Testis (tissue), 3 donors: Measurements from ENCODE around the gene EIF4G2. TPM values are rescaled to one million over a fixed set of nuclear protein-coding genes. Genes with fewer than 3 reads are reported as not detected.

Source experiments
- DNase-seq: peaks from one replicate; pipeline ENCODE4 v3.0.0-alpha.2; 2019
- H3K27ac ChIP-seq, 2 donors: fragments of 200-600 bp; sonication (generic); one replicate each; pipeline ENCODE4 v1.5.1; 2019
- H3K27me3 ChIP-seq: fragments of 200-600 bp; sonication (generic); one replicate; pipeline ENCODE4 v1.5.1; 2019
- H3K36me3 ChIP-seq: fragments of 200-600 bp; sonication (generic); one replicate; pipeline ENCODE4 v1.5.1; 2017; ENCODE audit warnings: low read depth; ENCODE audit errors: missing control alignments
- H3K4me1 ChIP-seq: fragments of 200-600 bp; sonication (generic); one replicate; pipeline ENCODE4 v1.5.1; 2019
- H3K4me3 ChIP-seq, 2 donors: fragments of 200-600 bp; sonication (generic); one replicate each; pipeline ENCODE4 v1.5.1; 2017 to 2019
- H3K9me3 ChIP-seq: fragments of 200-600 bp; sonication (generic); one replicate; pipeline ENCODE4 v1.5.1; 2017
- CTCF ChIP-seq, 3 experiments: fragments of 450-650 bp in 2 of 3; fragments of 200-600 bp in 1 of 3; sonication (generic) in 1 of 3; IDR thresholded peaks; one replicate each; pipeline ENCODE4 v1.5.1; 2016 to 2019; ENCODE audit warnings: antibody characterized with exemption in 3 of 3, mild to moderate bottlenecking in 2 of 3, moderate library complexity in 1 of 3
- POLR2A ChIP-seq: fragments of 450-650 bp; IDR thresholded peaks from one replicate; pipeline ENCODE4 v1.6.1; 2017; ENCODE audit warnings: antibody characterized with exemption, mild to moderate bottlenecking, moderate library complexity
- WGBS, 2 donors: methylation state at CpG; one replicate each; pipeline ENCODE4 v1.1.5; 2018; 5-methylcytosine and 5-hydroxymethylcytosine counted together
- intact Hi-C: fragments of 100-400 bp; cut with DNase I; formaldehyde crosslinking; loops from one replicate; pipeline ENCODE4 v1.15.1; 2023; ENCODE audit warnings: low total_unique reads
- polyA plus RNA-seq: library from polyadenylated mRNA; stranded (reverse); fragments of 350-450 nt; fragmentation: Illumina TruSeq; extraction: RNeasy Lipid Tissue Mini Kit (QIAGEN cat#74804); gene quantifications from one replicate; pipeline ENCODE4 v1.2.3, GENCODE V29; 2014; ENCODE audit warnings: low read depth, low replicate concordance; ENCODE audit not compliant: insufficient read depth
- total RNA-seq, 2 donors: library from RNA; depleted of rRNA; stranded (reverse); fragments of >200 nt; gene quantifications; one replicate each; pipeline ENCODE4 v1.2.3, GENCODE V29; 2016

The EIF4G2 gene
- total and polyA plus RNA-seq, 3 donors from 2014 or later: 451 to 519 (median 501) TPM

- intact Hi-C loops: loop anchor here (5.0 kb wide), 1 partner anchor 48 kb away; the partner anchor contains the start of gene EIF4G2
- peaks cover 5% of the 10 kb centered on the region for H3K4me1 ChIP-seq
- H3K27ac ChIP-seq: no peak overlapping the region
Observed at GRCh38 chr11:10855295-10855694, 46.6 kb upstream of the EIF4G2 start.

DNA sequence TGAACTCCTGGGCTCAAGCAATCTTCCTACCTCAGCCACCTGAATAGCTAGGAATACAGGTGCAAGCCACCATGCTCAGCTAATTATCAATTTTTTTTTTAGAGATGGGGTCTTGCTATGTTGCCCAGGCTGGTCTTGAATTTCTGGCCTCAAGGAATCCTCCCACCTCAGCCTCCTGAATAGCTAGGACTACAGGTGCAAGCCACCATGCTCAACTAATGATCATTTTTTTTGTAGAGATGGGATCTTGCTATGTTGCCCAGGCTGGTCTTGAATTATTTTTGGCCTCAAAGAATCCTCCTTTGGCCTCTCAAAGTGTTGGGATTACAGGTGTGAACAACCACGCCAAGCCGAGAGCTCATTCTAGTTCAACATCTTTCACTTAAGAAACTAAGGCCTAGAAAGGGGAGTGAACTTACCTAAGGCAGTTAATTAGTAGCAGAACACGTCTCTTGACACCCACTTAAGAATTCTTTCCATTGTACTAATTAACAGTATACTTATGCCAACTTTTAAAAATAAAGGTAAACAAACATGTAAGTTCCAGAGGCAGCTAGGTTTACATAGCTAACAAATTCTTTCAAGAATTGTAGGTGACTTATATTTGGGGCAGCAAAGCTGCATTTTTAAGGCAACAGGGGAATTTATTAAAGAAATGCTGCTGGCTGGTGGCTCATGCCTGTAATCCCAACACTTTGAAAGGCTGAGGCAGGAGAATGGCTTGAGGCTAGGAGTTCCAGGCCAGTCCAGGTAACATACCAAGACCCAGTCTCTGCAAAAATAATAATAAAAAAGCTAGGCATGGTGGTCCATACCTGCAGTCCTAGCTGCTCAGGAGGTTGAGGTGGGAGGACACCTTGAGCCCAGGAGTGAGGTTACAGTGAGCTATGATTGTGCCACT lies 39.5 kb upstream of the EIF4G2 start:
- Histone ChIP-seq H3K27ac (no peak overlapping the region), H3K4me3 (no peak overlapping the region), H3K4me1 (no peaks in the 10 kb centered on the region), H3K36me3 (no peaks in the 10 kb centered on the region), H3K9me3 (no peaks in the 10 kb centered on the region), H3K27me3 (no peaks in the 10 kb centered on the region)
- TF ChIP-seq CTCF (IDR thresholded peaks at IDR 0.05): no peak
- TF ChIP-seq POLR2A: no peak
- no peak for DNase-seq
- intact Hi-C loops: no loop called here
- WGBS, 2 donors: 79 to 82% methylated on average over 3 of the region's 3 CpGs

More at GRCh38 chr11:10855295-10855694, 46.6 kb upstream of the EIF4G2 start:
- no peak overlapping the region for H3K4me3 ChIP-seq
- no peaks in the 10 kb centered on the region for H3K9me3 ChIP-seq
- no peaks in the 10 kb centered on the region for H3K27me3 ChIP-seq
- 93 to 97% methylated on average over 2 of the region's 2 CpGs for WGBS, 2 donors
- TF ChIP-seq CTCF (IDR thresholded peaks at IDR 0.05): no peak
- no peak for TF ChIP-seq POLR2A
- no peak for DNase-seq
- H3K36me3 ChIP-seq: no peaks in the 10 kb centered on the region

DNA sequence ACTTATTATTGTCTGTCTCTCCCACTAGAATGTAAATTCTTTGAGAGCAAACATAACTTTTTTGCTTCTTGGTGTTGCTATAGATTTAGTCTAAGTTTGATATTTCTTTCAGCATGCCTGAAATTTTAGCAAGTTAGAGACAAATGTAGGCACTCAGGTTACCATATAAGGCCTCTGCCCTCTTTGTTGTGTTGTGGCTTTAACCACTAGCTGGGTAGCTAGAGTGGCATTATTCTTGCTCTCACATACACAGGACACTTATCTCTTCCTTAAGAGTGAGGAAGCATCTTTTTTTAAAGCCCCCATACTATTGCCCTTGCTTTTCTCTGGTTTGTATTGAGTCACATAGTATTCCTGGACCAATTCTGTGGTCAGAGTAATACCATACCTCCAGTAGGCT lies 37.9 kb upstream of the EIF4G2 start:
- TF ChIP-seq POLR2A: no peak
- TF ChIP-seq CTCF (IDR thresholded peaks at IDR 0.05): no peak
- Histone ChIP-seq H3K27me3 (no peaks in the 10 kb centered on the region), H3K4me3 (no peak overlapping the region), H3K27ac (no peak overlapping the region), H3K36me3 (no peaks in the 10 kb centered on the region), H3K4me1 (no peaks in the 10 kb centered on the region), H3K9me3 (no peaks in the 10 kb centered on the region)
- intact Hi-C loops: no loop called here
- DNase-seq: no peak

DNA sequence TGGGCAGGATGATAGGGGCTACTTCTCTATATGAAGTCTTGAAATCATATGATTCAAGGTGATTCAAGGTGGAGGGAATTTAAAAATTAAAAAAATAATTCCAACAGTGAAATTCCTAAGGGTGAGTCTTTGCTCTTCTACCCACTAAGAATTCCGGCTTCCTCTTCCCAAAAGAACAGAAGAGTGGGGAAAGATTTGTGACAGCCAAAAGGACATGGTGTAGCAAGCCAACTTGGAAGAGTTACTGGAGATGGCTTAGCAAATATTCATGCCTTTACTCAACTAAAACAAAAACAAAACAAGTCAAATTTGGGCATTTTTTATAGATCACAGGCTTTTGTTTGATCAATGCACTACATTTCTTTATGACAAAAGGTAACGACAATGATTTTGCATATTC lies 36.9 kb upstream of the EIF4G2 start:
- no peak overlapping the region for H3K4me3 ChIP-seq
- DNase-seq: no peak
- H3K27me3 ChIP-seq: no peaks in the 10 kb centered on the region
- no peak overlapping the region for H3K27ac ChIP-seq
- 71 to 76% methylated on average over 2 of the region's 2 CpGs for WGBS, 2 donors
- H3K4me1 ChIP-seq: no peaks in the 10 kb centered on the region
- H3K36me3 ChIP-seq: no peaks in the 10 kb centered on the region
- intact Hi-C loops: no loop called here
- TF ChIP-seq CTCF (IDR thresholded peaks at IDR 0.05) (no peak), POLR2A (no peak)
- no peaks in the 10 kb centered on the region for H3K9me3 ChIP-seq

DNA sequence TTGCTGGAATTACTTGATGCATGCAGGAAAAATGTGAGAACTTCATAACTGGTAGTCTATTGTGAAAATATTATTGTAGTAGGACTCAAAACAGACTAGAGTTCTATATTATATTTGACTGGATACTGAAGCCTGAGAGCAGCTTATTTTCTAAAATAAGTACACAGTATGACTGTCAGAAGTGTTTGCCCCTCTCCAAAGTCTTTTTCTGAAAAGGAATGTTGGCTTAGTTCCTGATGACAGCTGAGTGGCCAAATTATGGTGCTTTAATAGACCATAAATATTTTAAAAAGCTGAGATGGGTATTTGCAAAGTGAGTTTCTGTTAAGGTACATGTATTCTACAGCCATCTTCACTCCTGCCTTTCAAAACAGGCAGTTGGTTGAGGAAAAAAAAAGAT lies 36.1 kb upstream of the EIF4G2 start:
- Histone ChIP-seq H3K9me3 (no peaks in the 10 kb centered on the region), H3K27me3 (no peaks in the 10 kb centered on the region), H3K27ac (no peak overlapping the region), H3K4me1 (no peaks in the 10 kb centered on the region), H3K4me3 (no peak overlapping the region), H3K36me3 (no peaks in the 10 kb centered on the region)
- intact Hi-C loops: no loop called here
- TF ChIP-seq CTCF (IDR thresholded peaks at IDR 0.05) (no peak), POLR2A (no peak)
- DNase-seq: no peak
